GM12874 (cell line): Measurements from ENCODE around the gene LBHD2.

Experiments used
- TF ChIP-seq, protein P1 (sequence below): IDR thresholded peaks from 2 replicates; pipeline ENCODE4 v1.5.1; 2011; ENCODE audit warnings: low read depth, mild to moderate bottlenecking, control low read depth, low read length, moderate library complexity; ENCODE audit not compliant: insufficient read depth

The LBHD2 gene

GRCh38 chr14:103100281-103101121, 16.5 kb downstream of the LBHD2 start:
- TF ChIP-seq, protein P1, sequence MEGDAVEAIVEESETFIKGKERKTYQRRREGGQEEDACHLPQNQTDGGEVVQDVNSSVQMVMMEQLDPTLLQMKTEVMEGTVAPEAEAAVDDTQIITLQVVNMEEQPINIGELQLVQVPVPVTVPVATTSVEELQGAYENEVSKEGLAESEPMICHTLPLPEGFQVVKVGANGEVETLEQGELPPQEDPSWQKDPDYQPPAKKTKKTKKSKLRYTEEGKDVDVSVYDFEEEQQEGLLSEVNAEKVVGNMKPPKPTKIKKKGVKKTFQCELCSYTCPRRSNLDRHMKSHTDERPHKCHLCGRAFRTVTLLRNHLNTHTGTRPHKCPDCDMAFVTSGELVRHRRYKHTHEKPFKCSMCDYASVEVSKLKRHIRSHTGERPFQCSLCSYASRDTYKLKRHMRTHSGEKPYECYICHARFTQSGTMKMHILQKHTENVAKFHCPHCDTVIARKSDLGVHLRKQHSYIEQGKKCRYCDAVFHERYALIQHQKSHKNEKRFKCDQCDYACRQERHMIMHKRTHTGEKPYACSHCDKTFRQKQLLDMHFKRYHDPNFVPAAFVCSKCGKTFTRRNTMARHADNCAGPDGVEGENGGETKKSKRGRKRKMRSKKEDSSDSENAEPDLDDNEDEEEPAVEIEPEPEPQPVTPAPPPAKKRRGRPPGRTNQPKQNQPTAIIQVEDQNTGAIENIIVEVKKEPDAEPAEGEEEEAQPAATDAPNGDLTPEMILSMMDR: no peak

- TF ChIP-seq, protein P1: no peak
These were observed 17.4 kb downstream of the LBHD2 start for GRCh38 chr14:103101257-103101962.

GRCh38 chr14:103101963-103102688, 18.1 kb downstream of the LBHD2 start:
- TF ChIP-seq, protein P1: no peak

DNA sequence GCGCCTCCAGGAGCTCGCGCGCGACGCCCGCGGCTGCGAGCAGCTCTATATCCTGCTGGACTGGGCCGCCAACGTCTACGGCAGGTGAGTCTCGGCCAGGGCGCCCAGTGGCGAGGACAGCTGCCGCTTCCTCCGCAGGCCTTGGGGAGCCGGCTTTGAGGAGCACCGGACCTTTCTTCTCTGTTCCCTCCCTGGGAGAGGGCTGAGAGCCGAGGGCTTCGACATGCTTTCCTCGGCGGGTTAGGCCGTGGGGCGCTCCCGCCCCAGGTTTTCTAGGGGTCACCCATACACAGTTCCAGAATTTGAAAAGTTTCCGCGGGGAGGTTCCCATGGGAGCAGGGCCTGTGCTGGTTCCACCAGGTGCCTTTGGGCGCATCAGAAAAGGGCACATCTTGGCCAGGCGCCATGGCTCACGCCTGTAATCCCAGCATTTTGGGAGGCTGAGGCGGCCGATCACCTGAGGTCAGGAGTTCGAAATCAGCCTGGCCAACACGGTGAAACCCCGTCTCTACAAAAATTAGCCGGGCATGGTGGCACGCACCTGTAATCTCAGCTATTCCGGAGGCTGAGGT, 18.8 kb downstream of the LBHD2 start:
- TF ChIP-seq, protein P1: no peak

GRCh38 chr14:103103461-103104388, 19.7 kb downstream of the LBHD2 start:
- TF ChIP-seq, protein P1: no peak

GRCh38 chr14:103104389-103104653, 20.3 kb downstream of the LBHD2 start:
- TF ChIP-seq, protein P1: no peak
